H54 (cell line): ENCODE results near the gene CELSR1.
"Not testable (repeated sequence)": the region's sequence is repeated elsewhere in the genome, so short reads cannot be mapped to it uniquely, and the experiment has no call there.

Experiments
- DNase-seq: peaks from one replicate; pipeline ENCODE4 v3.0.0; 2011; ENCODE audit warnings: low spot score, mixed read lengths; ENCODE audit not compliant: insufficient read length
- FAIRE-seq: peaks from 3 replicates; lab custom pipeline; 2011; peaks lifted over from hg19 to GRCh38; lab: Jason Lieb, UNC
- POLR2A ChIP-seq: IDR thresholded peaks from 2 replicates; pipeline ENCODE4 v1.6.1; 2011; ENCODE audit warnings: low read depth, mild to moderate bottlenecking, low read length

The CELSR1 gene

DNA sequence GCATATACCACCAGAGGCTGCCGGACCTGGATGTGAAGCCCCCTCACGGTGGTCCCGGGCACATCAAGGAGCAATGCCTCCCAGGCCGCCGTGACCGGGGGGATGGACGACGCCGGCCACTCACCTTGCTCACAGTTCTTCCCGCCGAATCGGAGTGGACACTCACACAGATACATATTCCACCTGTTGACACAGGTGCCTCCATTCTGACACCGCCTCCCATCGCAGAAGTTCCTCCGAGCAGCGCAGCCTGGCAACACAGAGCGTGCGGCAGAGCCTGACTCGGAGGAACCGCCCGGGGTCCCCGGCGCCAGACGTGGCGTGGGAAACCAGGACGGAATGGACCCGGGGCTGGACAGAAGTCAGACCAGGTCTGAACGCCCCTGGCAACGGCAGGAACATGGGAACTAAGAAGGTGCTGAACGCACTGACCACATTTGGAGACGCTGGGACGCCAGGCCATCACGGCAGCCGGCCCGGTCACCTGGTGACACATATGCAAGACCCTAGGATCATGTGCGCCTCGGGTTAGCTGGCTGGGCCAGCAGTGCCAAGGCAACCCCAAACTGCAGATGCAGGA lies 127.7 kb downstream of the CELSR1 start:
- FAIRE-seq (no peak), DNase-seq (no peak)
- TF ChIP-seq POLR2A, result no peak

DNA sequence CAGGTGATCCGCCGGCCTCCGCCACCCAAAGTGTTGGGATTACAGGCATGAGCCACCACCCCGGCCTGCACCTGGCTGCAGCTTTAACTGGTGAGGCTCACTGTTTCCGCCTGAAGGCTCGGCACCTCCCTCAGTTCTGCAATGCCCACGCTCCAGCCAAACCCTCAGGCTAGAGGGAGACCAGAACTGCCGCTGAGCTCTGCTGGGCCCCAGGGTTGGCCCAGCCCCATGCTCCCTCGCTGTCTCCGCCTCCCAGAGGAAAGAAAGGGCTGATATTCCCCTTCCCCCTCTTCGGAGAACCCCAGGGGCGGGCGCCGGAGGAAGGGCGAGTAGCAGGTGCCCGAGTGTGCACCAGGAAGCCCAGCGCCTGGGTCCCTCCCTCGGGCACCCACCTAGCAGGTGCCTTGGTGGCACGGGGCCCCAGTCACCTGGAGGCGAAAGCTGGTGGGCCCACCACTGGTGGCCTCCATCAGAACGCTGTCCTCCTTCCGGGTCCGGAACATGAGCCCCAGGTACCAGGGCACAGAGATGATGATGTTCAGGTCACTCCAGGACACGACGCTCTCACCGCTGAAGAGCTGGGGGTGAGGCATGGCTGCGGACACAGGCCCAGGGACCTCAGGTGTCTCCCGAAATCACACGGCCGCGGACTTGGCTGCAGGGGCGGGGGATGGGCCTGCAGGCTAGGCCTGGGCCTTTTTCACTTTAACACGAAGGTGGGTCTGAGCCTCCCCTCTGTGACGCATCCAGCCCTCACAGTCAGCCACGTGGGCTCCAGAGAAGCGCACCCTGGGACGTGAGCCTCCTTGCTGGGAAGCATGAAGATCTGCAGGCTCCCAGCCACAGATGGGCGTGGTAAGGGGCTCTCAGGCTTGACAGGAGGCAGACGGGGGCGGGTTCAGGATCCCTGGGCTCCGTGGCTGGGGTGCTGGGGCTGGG lies 128.6 kb downstream of the CELSR1 start:
- FAIRE-seq, result no peak
- TF ChIP-seq POLR2A, result no peak
- DNase-seq, result no peak

DNA sequence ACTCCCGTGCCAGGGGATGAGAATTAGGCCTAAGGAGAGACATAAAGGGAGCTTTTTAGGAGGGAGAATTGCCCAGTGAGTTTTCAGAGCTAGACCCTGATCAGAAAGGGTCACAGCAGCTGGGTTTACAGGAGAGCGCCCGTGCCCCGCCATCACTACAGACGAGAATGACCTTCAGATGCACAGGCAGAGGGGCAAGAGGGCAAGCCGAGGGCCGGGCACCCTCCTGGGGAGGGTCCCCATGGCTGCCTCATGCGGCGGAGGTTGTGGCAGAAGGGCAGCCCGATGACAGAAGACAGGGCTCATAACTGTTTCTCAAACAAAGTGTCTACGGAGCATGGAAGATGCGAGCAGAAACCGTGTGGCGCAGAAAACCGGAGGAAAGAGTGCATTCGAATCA lies 129.7 kb downstream of the CELSR1 start:
- DNase-seq (no peak), FAIRE-seq (no peak)
- no peak for TF ChIP-seq POLR2A

DNA sequence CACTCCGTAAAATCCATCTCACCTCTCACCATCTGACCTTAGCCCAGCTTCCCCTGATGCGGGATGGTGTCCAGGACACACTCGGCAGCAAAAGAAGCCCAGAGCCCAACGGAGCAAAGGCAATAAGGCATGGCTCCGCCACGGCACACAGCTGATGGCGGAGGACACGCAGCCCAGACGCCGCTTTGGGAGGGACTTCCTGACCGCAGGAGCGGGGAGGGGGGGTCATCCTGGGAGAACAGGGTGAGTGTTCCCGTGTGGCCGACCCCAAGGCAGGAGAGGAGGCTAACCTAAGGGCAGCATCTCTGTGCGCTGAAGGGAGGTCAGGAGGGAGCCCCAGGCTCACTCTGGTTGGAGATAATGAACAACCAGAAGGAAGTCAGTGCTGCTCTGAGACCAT lies 130.6 kb downstream of the CELSR1 start:
- FAIRE-seq (no peak), DNase-seq (no peak)
- TF ChIP-seq POLR2A, result no peak

DNA sequence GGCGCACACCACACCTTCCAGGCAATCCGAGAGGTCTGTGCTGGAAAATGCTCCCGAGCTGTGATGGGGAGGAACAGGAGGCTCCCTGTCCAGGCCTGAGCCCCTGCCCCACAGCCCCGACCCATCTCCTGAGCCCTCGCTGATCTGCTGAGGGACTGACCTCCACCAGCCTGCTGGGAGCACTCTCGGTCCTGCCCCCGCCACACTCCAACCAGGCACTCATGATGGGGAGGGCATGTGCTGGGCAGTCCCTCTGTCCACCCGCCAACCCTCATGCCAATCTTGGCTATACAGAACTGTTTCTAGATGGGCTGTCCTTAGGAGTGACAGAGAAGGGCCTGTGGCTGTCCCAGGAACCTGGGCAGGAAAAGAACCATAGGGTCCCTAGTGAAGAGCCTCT lies 131.1 kb downstream of the CELSR1 start:
- FAIRE-seq (no peak), DNase-seq (no peak)
- TF ChIP-seq POLR2A, result no peak

DNA sequence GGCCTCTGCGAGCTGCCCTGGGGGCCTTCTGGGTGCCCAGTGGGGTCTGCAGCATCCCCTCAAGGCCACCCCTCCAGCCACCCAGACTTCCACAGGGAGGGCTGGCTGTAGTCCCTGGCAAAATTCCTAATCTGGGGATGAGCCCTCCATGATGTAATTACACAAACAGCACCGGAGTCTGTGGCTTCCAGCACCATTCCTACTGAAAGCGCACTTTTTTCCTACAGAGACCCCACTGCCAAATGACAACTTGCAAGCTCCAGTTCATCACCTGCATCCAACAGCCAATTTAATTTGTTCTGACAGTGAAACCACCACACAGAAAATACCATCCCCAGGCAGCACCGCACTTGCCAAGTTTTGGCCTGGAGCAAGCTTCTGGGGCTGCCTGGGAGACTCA lies 131.5 kb downstream of the CELSR1 start:
- DNase-seq, result no peak
- no peak for TF ChIP-seq POLR2A
- no peak for FAIRE-seq

DNA sequence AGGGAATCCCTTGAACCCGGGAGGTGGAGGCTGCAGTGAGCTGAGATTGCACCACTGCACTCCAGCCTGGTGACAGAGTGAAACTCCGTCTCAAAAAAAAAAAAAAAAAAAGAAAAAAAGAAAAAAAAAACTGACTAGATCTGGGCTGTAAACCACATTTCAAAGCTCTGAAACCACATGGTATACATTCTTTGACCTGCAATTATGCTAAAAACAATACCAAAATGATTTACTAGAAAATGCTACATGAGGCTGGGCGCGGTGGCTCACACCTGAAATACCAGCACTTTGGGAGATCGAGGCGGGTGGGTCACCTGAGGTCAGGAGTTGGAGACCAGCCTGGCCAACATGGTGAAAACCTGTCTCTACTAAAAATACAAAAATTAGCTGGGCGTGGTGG lies 133.5 kb downstream of the CELSR1 start:
- FAIRE-seq, DNase-seq: not testable (repeated sequence)

DNA sequence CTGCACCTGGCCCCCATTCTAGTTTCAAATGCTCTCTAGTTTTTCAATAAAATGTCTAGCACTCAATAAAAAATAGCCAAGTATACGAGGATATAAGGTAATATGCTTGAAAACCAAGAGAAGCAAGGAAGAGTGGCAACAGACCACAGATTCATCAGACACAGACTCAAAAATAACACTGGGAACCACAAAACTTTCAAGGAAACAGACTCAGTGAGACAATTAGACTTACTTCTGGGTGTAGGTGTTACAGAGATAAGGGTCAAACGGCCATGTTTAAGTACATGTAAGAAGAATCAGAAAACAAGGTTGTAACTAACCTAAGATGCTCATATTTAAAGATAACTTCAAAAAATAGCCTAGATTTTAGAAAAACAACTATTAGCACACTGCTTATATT lies 134.9 kb downstream of the CELSR1 start:
- no peak for TF ChIP-seq POLR2A
- no peak for DNase-seq
- no peak for FAIRE-seq

DNA sequence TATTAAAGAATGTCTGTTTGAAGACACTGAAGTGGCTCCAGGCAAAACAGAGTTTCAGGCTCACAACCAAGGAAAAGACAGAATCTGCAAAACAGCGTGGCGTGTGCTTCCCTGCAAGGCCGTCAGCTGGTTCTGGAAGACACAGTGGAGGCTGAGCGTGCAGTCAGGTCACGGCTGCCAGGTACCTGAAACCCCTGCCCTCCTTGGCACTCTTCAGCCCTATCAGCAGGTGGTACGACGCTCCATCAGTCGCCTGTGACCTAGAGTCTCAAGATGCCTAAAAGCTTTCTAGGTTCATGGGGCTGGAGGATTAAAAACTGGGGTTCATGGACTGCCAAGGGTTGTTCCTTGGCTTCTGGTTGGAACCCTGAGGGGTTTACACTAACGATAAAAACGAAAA lies 136.1 kb downstream of the CELSR1 start:
- no peak for DNase-seq
- TF ChIP-seq POLR2A, result no peak
- no peak for FAIRE-seq

DNA sequence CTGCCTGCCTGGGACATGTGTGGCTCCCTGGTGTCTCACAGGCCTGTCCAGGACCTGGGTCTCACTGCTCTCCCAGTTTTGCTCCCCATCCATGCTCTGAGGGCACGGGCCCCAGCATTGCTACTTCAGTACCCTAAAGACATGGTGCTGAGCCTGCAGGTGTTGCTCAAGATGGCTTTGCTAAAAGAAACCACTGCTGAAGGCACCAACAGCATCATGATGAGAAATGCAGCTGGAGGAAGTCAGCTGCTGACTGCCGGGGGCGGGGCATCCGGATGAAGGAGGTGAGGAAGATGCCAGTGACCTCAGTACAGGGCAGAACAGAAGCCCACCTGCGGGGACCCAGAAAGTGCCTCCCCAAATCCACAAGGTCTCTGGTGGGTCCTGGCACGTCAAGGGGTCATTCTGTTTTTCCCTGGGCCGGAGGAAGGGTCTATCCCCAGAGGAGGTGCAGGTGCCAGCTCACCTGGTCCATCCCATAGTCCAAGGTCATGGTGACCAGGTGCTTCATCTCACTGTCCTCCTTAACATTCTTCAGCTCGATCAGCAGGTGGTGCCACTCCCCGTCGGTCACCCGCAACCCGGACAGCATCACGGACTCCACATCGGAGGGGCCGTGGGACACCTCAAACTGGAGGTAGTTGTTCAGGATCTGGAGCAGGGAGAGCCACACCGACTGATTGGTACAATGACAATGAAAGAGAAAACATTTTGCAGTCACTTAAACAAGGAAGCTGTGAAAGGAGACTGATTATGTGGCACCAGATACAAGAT lies 138.0 kb downstream of the CELSR1 start:
- TF ChIP-seq POLR2A, result no peak
- FAIRE-seq (no peak), DNase-seq (no peak)

DNA sequence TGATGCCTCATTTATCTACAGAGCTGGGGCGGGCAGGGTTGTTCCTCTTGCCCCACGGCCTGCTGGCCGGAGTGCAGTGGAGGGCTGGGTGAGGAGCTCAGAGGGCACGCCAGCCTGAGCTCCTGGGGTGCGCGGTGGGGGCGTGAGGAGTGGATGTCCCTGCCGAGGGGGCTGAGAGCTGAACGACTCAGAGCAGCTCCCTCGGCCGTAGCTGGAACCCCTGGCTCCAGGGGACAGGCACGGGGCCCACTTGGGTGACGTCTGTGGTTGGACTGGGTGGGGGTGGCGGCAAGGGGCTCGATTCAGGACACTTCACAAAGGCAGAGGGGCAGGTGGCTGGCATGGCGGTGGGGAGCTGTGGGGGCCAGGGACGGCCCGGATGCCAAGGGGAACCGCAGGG lies 139.5 kb downstream of the CELSR1 start:
- TF ChIP-seq POLR2A, result no peak
- FAIRE-seq, result no peak
- DNase-seq, result no peak

DNA sequence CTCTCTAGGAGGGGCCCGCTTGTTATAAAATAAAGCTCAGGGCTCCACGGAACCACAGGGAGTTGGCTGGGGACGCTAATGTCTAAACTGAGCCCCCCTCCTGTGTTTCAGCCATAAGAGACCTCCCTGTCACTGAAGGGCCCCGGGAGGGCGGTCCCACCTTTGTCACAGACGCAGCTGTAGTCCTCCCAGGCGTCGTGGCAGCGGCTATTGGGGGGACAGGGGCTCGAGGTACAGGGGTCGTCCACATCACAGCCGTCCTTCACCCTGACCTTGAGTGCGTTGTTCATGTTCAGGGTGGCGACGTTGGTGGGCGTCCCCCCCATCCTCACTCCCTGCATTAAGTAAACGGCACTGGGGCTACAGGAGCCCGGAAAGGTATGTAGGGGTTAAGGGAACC lies 139.9 kb downstream of the CELSR1 start:
- DNase-seq (no peak), FAIRE-seq (no peak)
- no peak for TF ChIP-seq POLR2A

DNA sequence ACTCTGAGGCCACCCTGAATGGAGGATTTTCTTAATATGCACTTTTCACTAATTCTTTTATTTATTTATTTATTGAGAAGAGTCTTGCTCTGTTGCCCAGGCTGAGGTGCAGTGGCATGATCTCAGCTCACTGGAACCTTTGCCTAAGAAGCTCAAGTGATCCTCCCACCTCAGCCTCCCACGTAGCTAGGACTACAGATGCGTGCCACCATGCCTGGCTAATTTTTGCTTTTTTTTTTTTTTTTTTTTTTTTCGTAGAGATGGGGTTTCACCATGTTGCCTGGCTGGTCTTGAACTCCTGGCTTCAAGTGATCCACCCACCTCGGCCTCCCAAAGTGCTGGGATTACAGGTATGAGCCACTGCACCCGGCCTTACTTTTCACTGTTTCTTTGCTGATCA lies 140.4 kb downstream of the CELSR1 start:
- not testable (repeated sequence) for FAIRE-seq, DNase-seq

DNA sequence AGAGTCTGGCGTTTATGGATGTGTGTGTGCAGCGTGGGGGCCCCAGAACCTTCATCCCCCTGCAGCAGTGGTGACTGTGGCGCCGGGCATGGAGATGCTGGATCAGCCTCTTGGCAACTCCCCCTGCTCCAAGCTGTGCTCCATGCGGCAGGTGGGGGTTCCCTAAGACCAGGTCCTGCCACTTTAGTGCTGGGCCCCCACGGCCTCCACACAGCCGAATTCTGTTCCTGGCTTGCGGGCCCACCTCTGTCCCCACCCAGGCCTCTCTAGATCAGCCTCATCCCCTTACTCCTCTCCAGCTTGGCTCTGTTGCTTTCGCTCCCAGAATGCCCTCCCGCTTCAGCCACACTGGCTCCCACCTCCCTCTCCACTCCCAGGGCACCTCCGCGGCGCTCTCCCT lies 142.3 kb downstream of the CELSR1 start:
- no peak for FAIRE-seq
- no peak for DNase-seq
- no peak for TF ChIP-seq POLR2A
